ENCODE measurements around the gene CLN6. TPM values are rescaled to one million over a fixed set of nuclear protein-coding genes. Genes with fewer than 3 reads are reported as not detected.
A peak's percentile ranks its signal among the peaks of the same experiment; 100 is the strongest.

Gene CLN6
- 99.0 and 102 TPM in 2 replicates for total RNA-seq

GRCh38 chr15:68229386-68230156 is at the start of gene CLN6:
TSS of gene CLN6 (minus strand) at chr15:68229728. CDS start at chr15:68229584, 144 bp downstream.
- H3K27me3 Mint-ChIP-seq = peaks cover 7% of the 10 kb centered on the region
- H3K36me3 Mint-ChIP-seq (ENCODE audit: low read depth) = peaks cover 16% of the 10 kb centered on the region
- intact Hi-C loops (cut with micrococcal nuclease) = loop anchor here (1.0 kb wide), 2 partner anchors 48 to 175 kb away; partner anchors contain the start of genes FEM1B and PIAS1
- DNase-seq = peak; percentile 94
- H3K4me3 Mint-ChIP-seq = peak within 1 kb of the TSS; percentile 91
- H3K4me1 Mint-ChIP-seq = peaks cover 37% of the 10 kb centered on the region
- peak within 1 kb of the TSS; percentile 89 for H3K27ac Mint-ChIP-seq
- no peaks in the 10 kb centered on the region for H3K9me3 Mint-ChIP-seq

GRCh38 chr15:68278595-68279405 is 49.3 kb upstream of the CLN6 start:
- peak overlapping the region; percentile 91 for H3K27ac Mint-ChIP-seq
- intact Hi-C loops (cut with micrococcal nuclease) = loop anchor here (1.0 to 10.0 kb wide), 6 partner anchors 21 to 1774 kb away; partner anchors contain the start of genes MAP2K5, PIAS1, RPL4 and ZWILCH
- peaks cover 23% of the 10 kb centered on the region for H3K36me3 Mint-ChIP-seq (ENCODE audit: low read depth)
- DNase-seq = peak; percentile 64
- no peaks in the 10 kb centered on the region for H3K9me3 Mint-ChIP-seq
- peak overlapping the region; percentile 95 for H3K4me3 Mint-ChIP-seq
- H3K27me3 Mint-ChIP-seq = no peaks in the 10 kb centered on the region
- peaks cover 43% of the 10 kb centered on the region for H3K4me1 Mint-ChIP-seq

DNA sequence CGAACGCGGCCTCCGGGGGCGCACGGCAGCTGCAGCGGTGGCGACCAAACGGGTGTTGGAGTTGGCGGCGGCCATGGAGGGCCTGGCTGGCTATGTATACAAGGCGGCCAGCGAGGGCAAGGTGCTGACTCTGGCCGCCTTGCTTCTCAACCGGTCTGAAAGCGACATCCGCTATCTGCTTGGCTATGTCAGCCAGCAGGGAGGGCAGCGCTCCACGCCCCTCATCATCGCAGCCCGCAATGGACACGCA is 48.7 kb upstream of the CLN6 start:
- DNase-seq = no peak
- intact Hi-C loops (cut with micrococcal nuclease) = loop anchor here (1.0 to 10.0 kb wide), 6 partner anchors 21 to 1773 kb away; partner anchors contain the start of genes MAP2K5, PIAS1, RPL4 and ZWILCH
- peaks cover 44% of the 10 kb centered on the region for H3K4me1 Mint-ChIP-seq

DNA sequence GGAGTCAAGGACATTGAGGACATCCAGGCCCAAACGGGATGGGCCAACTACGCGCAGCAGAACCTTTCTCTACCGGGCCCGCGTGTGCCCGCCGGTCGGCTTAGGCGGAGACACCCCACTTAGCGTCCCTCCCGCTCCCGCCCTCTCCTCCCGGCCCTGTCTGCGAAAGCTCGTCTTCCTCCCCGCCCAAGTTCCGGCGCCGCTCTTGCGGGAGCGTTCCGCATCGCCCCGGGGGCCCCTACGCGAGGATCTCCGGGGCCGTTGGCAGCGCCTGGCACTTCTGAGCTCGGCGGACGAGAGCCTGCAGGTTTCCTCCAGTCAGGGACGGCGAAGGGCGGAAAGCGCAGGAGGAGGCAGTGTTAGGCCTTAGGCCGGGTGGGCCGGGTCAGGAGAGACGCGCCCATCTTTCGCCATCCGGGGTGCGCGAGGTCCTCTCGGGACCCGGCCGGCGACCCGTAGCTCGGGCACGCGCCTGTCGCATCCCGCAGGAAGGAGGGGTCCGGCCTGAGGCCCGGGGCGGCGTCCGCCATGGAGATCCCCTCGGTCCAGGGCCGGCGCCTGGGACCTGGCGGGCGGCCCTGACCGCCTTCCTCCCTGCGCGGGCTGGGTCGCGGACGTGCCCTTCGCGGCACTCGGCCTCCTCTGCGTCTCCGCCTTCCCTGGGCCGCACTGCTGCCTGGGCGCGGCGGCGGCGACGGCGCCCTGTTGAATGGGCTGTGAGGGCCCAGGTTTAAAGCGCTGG is 48.2 kb upstream of the CLN6 start, which contains the start of gene FEM1B:
Gene FEM1B, plus strand, starts transcription at position 143 of the 742 bp plus-strand sequence. CDS start 673 bp downstream, outside the sequence.
- intact Hi-C loops (cut with micrococcal nuclease) = loop anchor here (1.0 to 10.0 kb wide), 8 partner anchors 20 to 1773 kb away; partner anchors contain the start of genes CLN6, MAP2K5, PIAS1 and RPL4
- DNase-seq = peak; percentile 96

More for the DNA sequence above, 48.7 kb upstream of the CLN6 start:
- no peaks in the 10 kb centered on the region for H3K9me3 Mint-ChIP-seq
- peak overlapping the region; percentile 91 for H3K27ac Mint-ChIP-seq
- H3K4me3 Mint-ChIP-seq = peak overlapping the region; percentile 95
- H3K27me3 Mint-ChIP-seq = no peaks in the 10 kb centered on the region
- peaks cover 23% of the 10 kb centered on the region for H3K36me3 Mint-ChIP-seq (ENCODE audit: low read depth)

GRCh38 chr15:68277131-68277602 is 47.6 kb upstream of the CLN6 start:
- no peak for DNase-seq
- H3K36me3 Mint-ChIP-seq (ENCODE audit: low read depth) = peaks cover 23% of the 10 kb centered on the region
- no peaks in the 10 kb centered on the region for H3K9me3 Mint-ChIP-seq
- intact Hi-C loops (cut with micrococcal nuclease) = loop anchor here (1.0 to 10.0 kb wide), 6 partner anchors 20 to 1772 kb away; partner anchors contain the start of genes CLN6, MAP2K5, PIAS1 and RPL4
- peak overlapping the region; percentile 96 for H3K27ac Mint-ChIP-seq
- no peaks in the 10 kb centered on the region for H3K27me3 Mint-ChIP-seq
- peak overlapping the region; percentile 95 for H3K4me3 Mint-ChIP-seq
- peaks cover 45% of the 10 kb centered on the region for H3K4me1 Mint-ChIP-seq

More for the DNA sequence above, 48.2 kb upstream of the CLN6 start, which contains the start of gene FEM1B:
- H3K36me3 Mint-ChIP-seq (ENCODE audit: low read depth) = peaks cover 23% of the 10 kb centered on the region
- H3K9me3 Mint-ChIP-seq = no peaks in the 10 kb centered on the region
- peaks cover 48% of the 10 kb centered on the region for H3K4me1 Mint-ChIP-seq
- no peaks in the 10 kb centered on the region for H3K27me3 Mint-ChIP-seq
- H3K4me3 Mint-ChIP-seq = peak within 1 kb of the TSS; percentile 95
- peak within 1 kb of the TSS; percentile 96 for H3K27ac Mint-ChIP-seq

DNA sequence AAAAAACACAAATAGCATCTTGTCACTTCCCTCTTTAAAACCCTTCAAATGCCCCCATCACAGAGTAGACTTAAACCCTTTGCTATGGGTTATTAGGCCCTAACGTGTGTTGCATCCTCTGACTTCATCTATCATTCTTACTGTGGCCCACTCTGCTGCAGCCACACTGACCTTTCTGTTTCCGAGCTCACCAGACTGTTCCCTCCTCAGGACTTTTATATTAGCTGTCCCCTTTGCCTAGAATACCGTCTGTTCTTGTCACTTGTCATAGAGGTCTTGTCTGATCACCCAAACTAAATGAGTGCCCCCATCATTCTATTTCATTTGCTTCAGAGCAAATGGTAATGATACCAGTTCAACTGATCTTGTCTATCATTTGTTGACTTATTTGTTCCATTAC is 47.1 kb upstream of the CLN6 start:
- DNase-seq = peak; percentile 58
- peak overlapping the region; percentile 96 for H3K27ac Mint-ChIP-seq
- H3K9me3 Mint-ChIP-seq = no peaks in the 10 kb centered on the region
- peaks cover 18% of the 10 kb centered on the region for H3K36me3 Mint-ChIP-seq (ENCODE audit: low read depth)
- peak overlapping the region; percentile 95 for H3K4me3 Mint-ChIP-seq
- intact Hi-C loops (cut with micrococcal nuclease) = loop anchor here (1.0 to 10.0 kb wide), 6 partner anchors 19 to 1772 kb away; partner anchors contain the start of genes CLN6, MAP2K5, PIAS1 and RPL4
- H3K4me1 Mint-ChIP-seq = peaks cover 40% of the 10 kb centered on the region
- no peaks in the 10 kb centered on the region for H3K27me3 Mint-ChIP-seq

DNA sequence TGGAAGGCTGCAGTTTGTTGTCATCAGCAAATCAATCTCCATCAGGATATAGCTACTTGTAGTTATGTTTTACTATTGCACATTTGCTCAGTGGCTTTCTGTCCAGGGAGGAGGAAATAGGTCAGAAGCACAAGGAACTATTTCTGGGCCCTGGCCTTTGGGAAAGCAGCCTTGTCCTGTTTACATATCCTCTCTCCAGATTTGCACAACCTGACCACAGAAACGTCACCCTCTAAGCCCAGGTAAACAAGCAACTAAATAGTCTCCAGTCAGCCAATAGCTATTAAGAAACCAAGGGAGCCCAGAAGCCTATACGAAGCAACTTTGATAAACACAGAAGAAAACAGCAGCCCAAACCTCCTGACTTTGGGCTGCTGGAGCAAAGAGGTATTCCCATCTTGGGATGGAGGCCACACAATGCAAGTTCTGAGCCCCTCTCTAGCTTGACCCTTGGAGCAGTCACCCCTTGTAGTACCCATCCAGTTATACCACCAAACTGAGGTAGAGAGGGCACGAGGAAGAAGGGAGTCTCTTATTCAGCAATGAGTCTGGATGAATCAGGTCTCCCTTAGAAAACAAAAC is 45.7 kb upstream of the CLN6 start:
- Mint-ChIP-seq H3K4me1 (peaks cover 33% of the 10 kb centered on the region), H3K4me3 (no peak overlapping the region), H3K27me3 (peaks cover 4% of the 10 kb centered on the region), H3K9me3 (no peaks in the 10 kb centered on the region), H3K27ac (no peak overlapping the region), H3K36me3 (ENCODE audit: low read depth) (peaks cover 15% of the 10 kb centered on the region)
- DNase-seq = no peak
- intact Hi-C loops (cut with micrococcal nuclease) = loop anchor here (5.0 to 10.0 kb wide), 4 partner anchors 220 to 1770 kb away; partner anchors contain the start of genes MAP2K5, PIAS1, RPL4 and ZWILCH

DNA sequence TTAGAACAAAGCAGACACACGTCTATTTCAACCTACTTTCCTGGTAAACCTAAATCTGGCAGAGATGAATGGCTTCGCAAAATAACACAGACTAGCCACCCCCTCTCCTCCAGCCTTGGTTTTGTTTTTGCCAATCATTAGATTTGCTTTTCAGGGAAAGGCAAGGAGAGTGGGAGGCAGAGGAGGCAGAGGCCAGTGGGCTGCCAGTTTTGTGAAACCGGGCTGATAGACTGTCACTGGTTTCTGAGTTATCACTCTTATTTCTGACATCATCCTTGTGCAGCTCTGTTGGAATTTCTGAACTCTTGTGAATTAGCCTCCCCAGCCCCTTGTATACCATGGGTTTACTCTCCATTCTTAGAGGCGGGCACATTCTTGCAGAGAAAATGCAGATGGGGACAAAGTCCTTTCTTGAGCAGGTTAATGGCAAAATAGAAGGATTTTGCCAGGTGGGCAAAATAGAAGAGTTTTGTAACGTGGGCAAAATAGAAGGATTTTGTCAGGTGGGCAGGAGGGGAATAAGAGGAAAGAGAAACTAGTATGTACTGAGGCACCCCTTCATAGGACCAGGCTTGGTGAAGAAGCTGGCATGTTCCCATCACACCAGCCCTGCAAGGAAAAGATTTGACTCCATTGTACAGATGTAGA is 44.8 kb upstream of the CLN6 start:
- Mint-ChIP-seq H3K36me3 (ENCODE audit: low read depth) (peaks cover 9% of the 10 kb centered on the region), H3K4me1 (peaks cover 24% of the 10 kb centered on the region), H3K27me3 (peaks cover 5% of the 10 kb centered on the region), H3K9me3 (no peaks in the 10 kb centered on the region), H3K27ac (no peak overlapping the region), H3K4me3 (no peak overlapping the region)
- intact Hi-C loops (cut with micrococcal nuclease) = loop anchor here (10.0 kb wide), 2 partner anchors 220 to 1770 kb away; partner anchors contain the start of genes PIAS1, RPL4 and ZWILCH
- no peak for DNase-seq

DNA sequence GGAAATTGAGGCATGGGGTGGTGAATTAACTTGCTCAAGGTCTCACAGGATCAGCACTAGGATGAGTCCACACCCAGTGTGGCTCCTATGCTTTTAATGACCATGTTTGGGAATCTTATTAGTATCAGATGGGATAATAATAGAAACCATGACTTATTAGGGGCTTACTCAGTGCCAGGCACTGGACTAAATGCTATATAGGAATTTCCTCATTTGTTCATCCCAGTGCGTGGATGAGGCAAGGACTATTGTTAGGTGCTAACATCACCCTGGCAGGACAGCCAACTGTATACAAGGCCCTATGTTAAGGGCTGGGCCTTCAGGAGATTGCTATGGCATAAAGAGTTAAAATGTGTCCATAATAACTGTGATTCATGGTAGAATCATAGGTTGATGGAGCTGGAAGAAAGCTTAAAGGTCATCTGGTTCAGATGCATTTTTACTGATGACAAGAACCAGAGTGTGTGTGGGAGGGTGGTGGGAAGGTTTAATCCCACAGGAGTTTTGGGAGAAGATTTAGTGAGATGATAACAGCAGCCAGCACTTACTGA is 43.3 kb upstream of the CLN6 start:
- Mint-ChIP-seq H3K27ac (no peak overlapping the region), H3K36me3 (ENCODE audit: low read depth) (no peaks in the 10 kb centered on the region), H3K9me3 (no peaks in the 10 kb centered on the region), H3K27me3 (peaks cover 16% of the 10 kb centered on the region), H3K4me3 (no peak overlapping the region), H3K4me1 (peaks cover 16% of the 10 kb centered on the region)
- intact Hi-C loops (cut with micrococcal nuclease) = loop anchor here (10.0 kb wide), 2 partner anchors 218 to 1768 kb away; partner anchors contain the start of genes PIAS1, RPL4 and ZWILCH
- no peak for DNase-seq

DNA sequence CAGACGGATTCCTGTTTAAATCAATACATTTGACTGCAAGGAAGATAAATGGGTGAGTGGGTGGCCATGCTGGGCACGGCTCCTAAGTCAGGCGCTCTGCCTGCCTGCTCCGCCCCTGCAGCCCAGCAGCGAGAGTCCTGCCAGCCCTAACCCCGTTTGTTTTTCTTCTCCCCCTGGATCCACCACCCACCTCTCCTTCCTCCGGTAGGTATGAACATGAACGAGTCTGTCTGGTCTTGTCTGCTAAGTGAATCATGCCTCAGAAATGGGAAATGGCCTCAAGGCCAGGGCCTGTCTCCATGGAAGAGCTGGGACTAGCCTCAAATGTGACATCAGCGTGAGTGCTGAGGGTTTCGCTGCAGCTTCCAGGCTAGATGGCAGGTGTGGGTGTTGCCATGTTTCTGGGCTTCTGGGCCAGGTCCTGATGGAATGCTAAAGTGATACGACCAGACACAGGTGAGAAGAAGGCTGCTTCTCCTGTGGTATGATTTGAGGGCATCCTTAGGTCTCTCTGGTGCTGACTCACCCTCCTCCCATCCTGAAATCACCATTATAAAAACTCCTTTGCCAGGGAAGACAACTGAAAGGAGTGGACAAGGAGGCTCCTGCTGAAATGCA is 42.4 kb upstream of the CLN6 start:
- H3K4me1 Mint-ChIP-seq = peaks cover 12% of the 10 kb centered on the region
- DNase-seq = no peak
- intact Hi-C loops (cut with micrococcal nuclease) = loop anchor here (10.0 kb wide), 2 partner anchors 217 to 1767 kb away; partner anchors contain the start of genes PIAS1, RPL4 and ZWILCH
- no peaks in the 10 kb centered on the region for H3K9me3 Mint-ChIP-seq
- H3K27ac Mint-ChIP-seq = no peak overlapping the region
- H3K4me3 Mint-ChIP-seq = no peak overlapping the region
- H3K36me3 Mint-ChIP-seq (ENCODE audit: low read depth) = no peaks in the 10 kb centered on the region
- peaks cover 20% of the 10 kb centered on the region for H3K27me3 Mint-ChIP-seq

- Mint-ChIP-seq H3K27me3 (peaks cover 38% of the 10 kb centered on the region), H3K36me3 (ENCODE audit: low read depth) (no peaks in the 10 kb centered on the region), H3K9me3 (no peaks in the 10 kb centered on the region), H3K27ac (no peak overlapping the region), H3K4me3 (no peak overlapping the region), H3K4me1 (peaks cover 5% of the 10 kb centered on the region)
- no peak for DNase-seq
- intact Hi-C loops (cut with micrococcal nuclease) = no loop called here
These were observed 38.9 kb upstream of the CLN6 start for GRCh38 chr15:68268405-68268804.

Measured in activated CD4-positive, alpha-beta T cell treated with anti-CD3 and anti-CD28 coated beads, Interleukin-2, amount 10 ng/mL, durations not matched to agents 24 days and 14 days (primary cell).